Measurements from ENCODE around the gene PLCB1. TPM values are rescaled to one million over a fixed set of nuclear protein-coding genes. Genes with fewer than 3 reads are reported as not detected.

Gene PLCB1
- total RNA-seq, 1 experiment from 2014 or later = 5.8 TPM

GRCh38 chr20:8249634-8250033 is 117.6 kb downstream of the PLCB1 start:
- no peak for DNase-seq
- Histone ChIP-seq H3K36me3 (replicated peaks; ENCODE audit: control insufficient read depth, insufficient read depth, low read length) (no peaks in the 10 kb centered on the region), H3K27me3 (ENCODE audit: control insufficient read depth, insufficient read depth, low read length) (no peaks in the 10 kb centered on the region), H3K4me3 (ENCODE audit: insufficient read depth, low read depth, low read length) (no peak overlapping the region)

- H3K27me3 ChIP-seq (ENCODE audit: control insufficient read depth, insufficient read depth, low read length) = no peaks in the 10 kb centered on the region
- no peak overlapping the region for H3K4me3 ChIP-seq (ENCODE audit: insufficient read depth, low read depth, low read length)
- no peak for DNase-seq
- no peaks in the 10 kb centered on the region for H3K36me3 ChIP-seq (replicated peaks; ENCODE audit: control insufficient read depth, insufficient read depth, low read length)
Observed at GRCh38 chr20:8250539-8251200, 118.6 kb downstream of the PLCB1 start.

- Histone ChIP-seq H3K27me3 (ENCODE audit: control insufficient read depth, insufficient read depth, low read length) (no peaks in the 10 kb centered on the region), H3K4me3 (ENCODE audit: insufficient read depth, low read depth, low read length) (no peak overlapping the region), H3K36me3 (replicated peaks; ENCODE audit: control insufficient read depth, insufficient read depth, low read length) (no peaks in the 10 kb centered on the region)
- DNase-seq = no peak
Observed at GRCh38 chr20:8251201-8251575, 119.1 kb downstream of the PLCB1 start.

GRCh38 chr20:8254911-8255582 is 123.0 kb downstream of the PLCB1 start:
- Histone ChIP-seq H3K27me3 (ENCODE audit: control insufficient read depth, insufficient read depth, low read length) (no peaks in the 10 kb centered on the region), H3K4me3 (ENCODE audit: insufficient read depth, low read depth, low read length) (no peak overlapping the region), H3K36me3 (replicated peaks; ENCODE audit: control insufficient read depth, insufficient read depth, low read length) (no peaks in the 10 kb centered on the region)
- no peak for DNase-seq

- H3K36me3 ChIP-seq (replicated peaks; ENCODE audit: control insufficient read depth, insufficient read depth, low read length) = no peaks in the 10 kb centered on the region
- no peak for DNase-seq
- H3K4me3 ChIP-seq (ENCODE audit: insufficient read depth, low read depth, low read length) = no peak overlapping the region
- H3K27me3 ChIP-seq (ENCODE audit: control insufficient read depth, insufficient read depth, low read length) = no peaks in the 10 kb centered on the region
Observed at GRCh38 chr20:8255945-8256632, 124.0 kb downstream of the PLCB1 start.

GRCh38 chr20:8260837-8261251 is 128.8 kb downstream of the PLCB1 start:
- Histone ChIP-seq H3K27me3 (ENCODE audit: control insufficient read depth, insufficient read depth, low read length) (no peaks in the 10 kb centered on the region), H3K36me3 (replicated peaks; ENCODE audit: control insufficient read depth, insufficient read depth, low read length) (no peaks in the 10 kb centered on the region), H3K4me3 (ENCODE audit: insufficient read depth, low read depth, low read length) (no peak overlapping the region)
- DNase-seq = no peak

- DNase-seq = no peak
- no peak overlapping the region for H3K4me3 ChIP-seq (ENCODE audit: insufficient read depth, low read depth, low read length)
- H3K36me3 ChIP-seq (replicated peaks; ENCODE audit: control insufficient read depth, insufficient read depth, low read length) = no peaks in the 10 kb centered on the region
- H3K27me3 ChIP-seq (ENCODE audit: control insufficient read depth, insufficient read depth, low read length) = no peaks in the 10 kb centered on the region
Observed at GRCh38 chr20:8262721-8263120, 130.7 kb downstream of the PLCB1 start.

GRCh38 chr20:8265588-8265987 is 133.5 kb downstream of the PLCB1 start:
- no peaks in the 10 kb centered on the region for H3K36me3 ChIP-seq (replicated peaks; ENCODE audit: control insufficient read depth, insufficient read depth, low read length)
- no peaks in the 10 kb centered on the region for H3K27me3 ChIP-seq (ENCODE audit: control insufficient read depth, insufficient read depth, low read length)
- DNase-seq = no peak
- H3K4me3 ChIP-seq (ENCODE audit: insufficient read depth, low read depth, low read length) = no peak overlapping the region

- Histone ChIP-seq H3K27me3 (ENCODE audit: control insufficient read depth, insufficient read depth, low read length) (no peaks in the 10 kb centered on the region), H3K4me3 (ENCODE audit: insufficient read depth, low read depth, low read length) (no peak overlapping the region), H3K36me3 (replicated peaks; ENCODE audit: control insufficient read depth, insufficient read depth, low read length) (no peaks in the 10 kb centered on the region)
- no peak for DNase-seq
Observed at GRCh38 chr20:8267009-8267408, 134.9 kb downstream of the PLCB1 start.

GRCh38 chr20:8271727-8272126 is 139.7 kb downstream of the PLCB1 start:
- Histone ChIP-seq H3K4me3 (ENCODE audit: insufficient read depth, low read depth, low read length) (no peak overlapping the region), H3K36me3 (replicated peaks; ENCODE audit: control insufficient read depth, insufficient read depth, low read length) (no peaks in the 10 kb centered on the region), H3K27me3 (ENCODE audit: control insufficient read depth, insufficient read depth, low read length) (no peaks in the 10 kb centered on the region)
- DNase-seq = no peak

GRCh38 chr20:8272766-8273165 is 140.7 kb downstream of the PLCB1 start:
- Histone ChIP-seq H3K36me3 (replicated peaks; ENCODE audit: control insufficient read depth, insufficient read depth, low read length) (no peaks in the 10 kb centered on the region), H3K4me3 (ENCODE audit: insufficient read depth, low read depth, low read length) (no peak overlapping the region), H3K27me3 (ENCODE audit: control insufficient read depth, insufficient read depth, low read length) (no peaks in the 10 kb centered on the region)
- no peak for DNase-seq

GRCh38 chr20:8284902-8285301 is 152.8 kb downstream of the PLCB1 start:
- no peaks in the 10 kb centered on the region for H3K27me3 ChIP-seq (ENCODE audit: control insufficient read depth, insufficient read depth, low read length)
- no peak overlapping the region for H3K4me3 ChIP-seq (ENCODE audit: insufficient read depth, low read depth, low read length)
- no peaks in the 10 kb centered on the region for H3K36me3 ChIP-seq (replicated peaks; ENCODE audit: control insufficient read depth, insufficient read depth, low read length)
- no peak for DNase-seq

GRCh38 chr20:8287340-8287739 is 155.3 kb downstream of the PLCB1 start:
- Histone ChIP-seq H3K36me3 (replicated peaks; ENCODE audit: control insufficient read depth, insufficient read depth, low read length) (no peaks in the 10 kb centered on the region), H3K4me3 (ENCODE audit: insufficient read depth, low read depth, low read length) (no peak overlapping the region), H3K27me3 (ENCODE audit: control insufficient read depth, insufficient read depth, low read length) (no peaks in the 10 kb centered on the region)
- no peak for DNase-seq

GRCh38 chr20:8291200-8291599 is 159.1 kb downstream of the PLCB1 start:
- DNase-seq = no peak
- H3K27me3 ChIP-seq (ENCODE audit: control insufficient read depth, insufficient read depth, low read length) = no peaks in the 10 kb centered on the region
- no peak overlapping the region for H3K4me3 ChIP-seq (ENCODE audit: insufficient read depth, low read depth, low read length)
- H3K36me3 ChIP-seq (replicated peaks; ENCODE audit: control insufficient read depth, insufficient read depth, low read length) = no peaks in the 10 kb centered on the region

GRCh38 chr20:8291873-8292272 is 159.8 kb downstream of the PLCB1 start:
- H3K4me3 ChIP-seq (ENCODE audit: insufficient read depth, low read depth, low read length) = no peak overlapping the region
- no peak for DNase-seq
- H3K36me3 ChIP-seq (replicated peaks; ENCODE audit: control insufficient read depth, insufficient read depth, low read length) = no peaks in the 10 kb centered on the region
- no peaks in the 10 kb centered on the region for H3K27me3 ChIP-seq (ENCODE audit: control insufficient read depth, insufficient read depth, low read length)

All from H7 (cell line).